ENCODE data around the gene ICE1. TPM values are rescaled to one million over a fixed set of nuclear protein-coding genes. Genes with fewer than 3 reads are reported as not detected.

Gene ICE1
- total and polyA plus RNA-seq, 7 experiments from 2014 or later = 17.2 to 47.6 (median 32.4) TPM

GRCh38 chr5:5432020-5432707 lies 9.7 kb downstream of the ICE1 start:
- POLR2A ChIA-PET = interaction anchor here (0.9 to 1.1 kb wide), 2 partner anchors 10 to 12 kb away, joined by 4 to 5 read pairs; partner anchors contain the start of gene ICE1

GRCh38 chr5:5436203-5436760 lies 13.8 kb downstream of the ICE1 start:
- Histone ChIP-seq H3K4me3 (ENCODE audit: low read length) (no peak overlapping the region), H3K27me3 (ENCODE audit: control insufficient read depth in 2 of 2, insufficient read depth in 2 of 2, low read length in 2 of 2) (no peaks in the 10 kb centered on the region), H3K4me1 (ENCODE audit: control insufficient read depth in 2 of 2, insufficient read depth in 2 of 2, low read length in 2 of 2) (peaks cover 0 to 7% of the 10 kb centered on the region in 2 donors), H3K27ac (ENCODE audit: low read depth, low read length) (no peak overlapping the region), H3K36me3 (ENCODE audit: control insufficient read depth in 2 of 3, insufficient read depth in 3 of 3, low read length in 3 of 3) (peaks cover 0 to 10% (median 7%) of the 10 kb centered on the region in 3 experiments), H3K9me3 (ENCODE audit: control insufficient read depth in 2 of 3, low read length in 3 of 3) (no peaks in the 10 kb centered on the region)
- intact Hi-C loops (cut with micrococcal nuclease) = loop anchor here in 1 of 2 donors (2.0 kb wide), 1 partner anchor 15 kb away; no protein-coding TSS in a partner anchor
- H3K36me3 Mint-ChIP-seq = peaks cover 0 to 22% (median 7%) of the 10 kb centered on the region in 5 donors
- CTCF ChIA-PET = no interaction called here
- ATAC-seq (no peak), DNase-seq (no peak)
- POLR2A ChIA-PET = interaction anchor here (1.3 kb wide), 1 partner anchor 10 kb away, joined by 3 read pairs; no protein-coding TSS in a partner anchor
- no peaks in the 10 kb centered on the region for H3K27me3 Mint-ChIP-seq
- H3K4me1 Mint-ChIP-seq = peaks cover 10 to 42% (median 29%) of the 10 kb centered on the region in 7 donors
- no peak overlapping the region for H3K4me3 Mint-ChIP-seq
- no peaks in the 10 kb centered on the region for H3K9me3 Mint-ChIP-seq
- H3K27ac Mint-ChIP-seq = no peak overlapping the region

More at GRCh38 chr5:5432020-5432707, 9.7 kb downstream of the ICE1 start:
- peaks cover 10 to 70% (median 50%) of the 10 kb centered on the region in 7 donors for H3K4me1 Mint-ChIP-seq
- Histone ChIP-seq H3K27me3 (ENCODE audit: control insufficient read depth in 2 of 2, insufficient read depth in 2 of 2, low read length in 2 of 2) (no peaks in the 10 kb centered on the region), H3K27ac (ENCODE audit: low read depth, low read length) (no peak overlapping the region), H3K9me3 (ENCODE audit: control insufficient read depth in 2 of 3, low read length in 3 of 3) (no peaks in the 10 kb centered on the region), H3K36me3 (ENCODE audit: control insufficient read depth in 2 of 3, insufficient read depth in 3 of 3, low read length in 3 of 3) (peaks cover 0 to 3% (median under 1%) of the 10 kb centered on the region in 3 experiments), H3K4me3 (ENCODE audit: low read length) (no peak overlapping the region), H3K4me1 (ENCODE audit: control insufficient read depth in 2 of 2, insufficient read depth in 2 of 2, low read length in 2 of 2) (peaks cover 0 to 17% of the 10 kb centered on the region in 2 donors)
- CTCF ChIA-PET = interaction anchor here (0.6 kb wide), 2 partner anchors 11 to 851 kb away, joined by 3 read pairs; no protein-coding TSS in a partner anchor
- H3K27me3 Mint-ChIP-seq = no peaks in the 10 kb centered on the region
- peak overlapping the region in 2 of 9 donors; percentile 43 to 50 for H3K27ac Mint-ChIP-seq
- peaks cover 0 to 22% (median 3%) of the 10 kb centered on the region in 5 donors for H3K36me3 Mint-ChIP-seq
- intact Hi-C loops (cut with micrococcal nuclease) = no loop called here
- DNase-seq = no peak
- H3K9me3 Mint-ChIP-seq = no peaks in the 10 kb centered on the region
- H3K4me3 Mint-ChIP-seq = peak overlapping the region in 2 of 10 donors; percentile 0 to 10
- ATAC-seq = no peak

- no peaks in the 10 kb centered on the region for H3K9me3 ChIP-seq (ENCODE audit: control insufficient read depth in 2 of 3, low read length in 3 of 3)
- CTCF ChIA-PET = no interaction called here
- POLR2A ChIA-PET = interaction anchor here (1.3 kb wide), 1 partner anchor 11 kb away, joined by 3 read pairs; no protein-coding TSS in a partner anchor
- H3K9me3 Mint-ChIP-seq = no peaks in the 10 kb centered on the region
- ATAC-seq (no peak), DNase-seq (no peak)
- no peak overlapping the region for H3K4me3 Mint-ChIP-seq
- no peak overlapping the region for H3K27ac ChIP-seq (ENCODE audit: low read depth, low read length)
- peaks cover 0 to 21% (median 7%) of the 10 kb centered on the region in 3 experiments for H3K36me3 ChIP-seq (ENCODE audit: control insufficient read depth in 2 of 3, insufficient read depth in 3 of 3, low read length in 3 of 3)
- H3K4me3 ChIP-seq (ENCODE audit: low read length) = no peak overlapping the region
- peaks cover 10 to 31% (median 21%) of the 10 kb centered on the region in 7 donors for H3K4me1 Mint-ChIP-seq
- no peaks in the 10 kb centered on the region for H3K27me3 ChIP-seq (ENCODE audit: control insufficient read depth in 2 of 2, insufficient read depth in 2 of 2, low read length in 2 of 2)
- H3K27ac Mint-ChIP-seq = peak overlapping the region in 1 of 9 donors; percentile 39
- H3K27me3 Mint-ChIP-seq = no peaks in the 10 kb centered on the region
- peaks cover 0 to 28% (median 9%) of the 10 kb centered on the region in 5 donors for H3K36me3 Mint-ChIP-seq
- H3K4me1 ChIP-seq (ENCODE audit: control insufficient read depth in 2 of 2, insufficient read depth in 2 of 2, low read length in 2 of 2) = peaks cover 0 to 3% of the 10 kb centered on the region in 2 donors
- intact Hi-C loops (cut with micrococcal nuclease) = loop anchor here in 1 of 2 donors (2.0 kb wide), 1 partner anchor 13 kb away; no protein-coding TSS in a partner anchor
Measured at GRCh38 chr5:5437227-5438172, 15.0 kb downstream of the ICE1 start.

GRCh38 chr5:5451863-5452262 lies 29.4 kb downstream of the ICE1 start:
- intact Hi-C loops (cut with micrococcal nuclease) = loop anchor here in 1 of 2 donors (2.0 kb wide), 1 partner anchor 15 kb away; no protein-coding TSS in a partner anchor
- H3K36me3 ChIP-seq (ENCODE audit: control insufficient read depth in 2 of 3, insufficient read depth in 3 of 3, low read length in 3 of 3) = peaks cover 0 to 59% (median 3%) of the 10 kb centered on the region in 3 experiments
- POLR2A ChIA-PET = interaction anchor here (0.7 kb wide), 1 partner anchor 918 kb away, joined by 3 read pairs; no protein-coding TSS in a partner anchor

GRCh38 chr5:5453131-5453530 lies 30.7 kb downstream of the ICE1 start:
- no peak overlapping the region for H3K4me3 ChIP-seq (ENCODE audit: low read length)
- Mint-ChIP-seq H3K27me3 (no peaks in the 10 kb centered on the region), H3K4me1 (peaks cover 0 to 4% (median 0%) of the 10 kb centered on the region in 7 donors), H3K4me3 (no peak overlapping the region), H3K36me3 (peaks cover 9 to 67% (median 39%) of the 10 kb centered on the region in 5 donors), H3K27ac (no peak overlapping the region), H3K9me3 (no peaks in the 10 kb centered on the region)
- peaks cover 0 to 63% (median 3%) of the 10 kb centered on the region in 3 experiments for H3K36me3 ChIP-seq (ENCODE audit: control insufficient read depth in 2 of 3, insufficient read depth in 3 of 3, low read length in 3 of 3)
- no peak for ATAC-seq
- POLR2A ChIA-PET = no interaction called here
- no peaks in the 10 kb centered on the region for H3K4me1 ChIP-seq (ENCODE audit: control insufficient read depth in 2 of 2, insufficient read depth in 2 of 2, low read length in 2 of 2)
- no peaks in the 10 kb centered on the region for H3K9me3 ChIP-seq (ENCODE audit: control insufficient read depth in 2 of 3, low read length in 3 of 3)
- CTCF ChIA-PET = no interaction called here
- DNase-seq = no peak
- no peak overlapping the region for H3K27ac ChIP-seq (ENCODE audit: low read depth, low read length)
- no peaks in the 10 kb centered on the region for H3K27me3 ChIP-seq (ENCODE audit: control insufficient read depth in 2 of 2, insufficient read depth in 2 of 2, low read length in 2 of 2)
- intact Hi-C loops (cut with micrococcal nuclease) = no loop called here

More at GRCh38 chr5:5451863-5452262, 29.4 kb downstream of the ICE1 start:
- Mint-ChIP-seq H3K4me3 (no peak overlapping the region), H3K4me1 (no peaks in the 10 kb centered on the region), H3K36me3 (peaks cover 5 to 63% (median 31%) of the 10 kb centered on the region in 5 donors), H3K27me3 (no peaks in the 10 kb centered on the region), H3K27ac (no peak overlapping the region), H3K9me3 (no peaks in the 10 kb centered on the region)
- Histone ChIP-seq H3K27me3 (ENCODE audit: control insufficient read depth in 2 of 2, insufficient read depth in 2 of 2, low read length in 2 of 2) (no peaks in the 10 kb centered on the region), H3K9me3 (ENCODE audit: control insufficient read depth in 2 of 3, low read length in 3 of 3) (no peaks in the 10 kb centered on the region), H3K4me3 (ENCODE audit: low read length) (no peak overlapping the region), H3K4me1 (ENCODE audit: control insufficient read depth in 2 of 2, insufficient read depth in 2 of 2, low read length in 2 of 2) (no peaks in the 10 kb centered on the region), H3K27ac (ENCODE audit: low read depth, low read length) (no peak overlapping the region)
- CTCF ChIA-PET = interaction anchor here (0.6 kb wide), 1 partner anchor 1129 kb away, joined by 3 read pairs; no protein-coding TSS in a partner anchor
- ATAC-seq = no peak
- DNase-seq = no peak

- Histone ChIP-seq H3K27me3 (ENCODE audit: control insufficient read depth in 2 of 2, insufficient read depth in 2 of 2, low read length in 2 of 2) (no peaks in the 10 kb centered on the region), H3K27ac (ENCODE audit: low read depth, low read length) (no peak overlapping the region), H3K4me3 (ENCODE audit: low read length) (no peak overlapping the region), H3K4me1 (ENCODE audit: control insufficient read depth in 2 of 2, insufficient read depth in 2 of 2, low read length in 2 of 2) (no peaks in the 10 kb centered on the region), H3K36me3 (ENCODE audit: control insufficient read depth in 2 of 3, insufficient read depth in 3 of 3, low read length in 3 of 3) (peaks cover 2 to 62% (median 8%) of the 10 kb centered on the region in 3 experiments), H3K9me3 (ENCODE audit: control insufficient read depth in 2 of 3, low read length in 3 of 3) (no peaks in the 10 kb centered on the region)
- CTCF ChIA-PET = no interaction called here
- ATAC-seq (no peak), DNase-seq (no peak)
- Mint-ChIP-seq H3K4me3 (no peak overlapping the region), H3K27ac (no peak overlapping the region), H3K9me3 (no peaks in the 10 kb centered on the region), H3K36me3 (peaks cover 16 to 69% (median 42%) of the 10 kb centered on the region in 5 donors), H3K27me3 (no peaks in the 10 kb centered on the region), H3K4me1 (peaks cover 0 to 4% (median 0%) of the 10 kb centered on the region in 7 donors)
- intact Hi-C loops (cut with micrococcal nuclease) = no loop called here
- POLR2A ChIA-PET = interaction anchor here (0.5 kb wide), 1 partner anchor 35 kb away, joined by 3 read pairs; no protein-coding TSS in a partner anchor
Measured at GRCh38 chr5:5454391-5454790, 31.9 kb downstream of the ICE1 start.
